SK-N-SH (cell line): ENCODE data around the gene DCAF8. TPM values are rescaled to one million over a fixed set of nuclear protein-coding genes. Genes with fewer than 3 reads are reported as not detected.
A peak's percentile ranks its signal among the peaks of the same experiment; 100 is the strongest.

ENCODE experiments used
- CTCF ChIA-PET: fragments of 300-600, 350-600 bp; formaldehyde crosslinking; extraction: SDS; loops from one replicate; lab custom pipeline; 2021; lab: Yijun Ruan, JAX
- POLR2A ChIA-PET: fragments of 350-600 bp; sonication (Branson Sonifier 250); formaldehyde crosslinking; extraction: SDS; loops from one replicate; lab custom pipeline; 2020; ENCODE audit warnings: antibody characterized with exemption, inconsistent platforms; lab: Yijun Ruan, JAX
- DNase-seq: peaks from one replicate; pipeline ENCODE4 v3.0.0; 2012
- H2AFZ ChIP-seq: fragments of 200-600 bp; sonication (generic); 2 replicates; pipeline ENCODE4 v1.8.1; 2016; ENCODE audit warnings: antibody characterized with exemption, mild to moderate bottlenecking, low read depth
- H3F3A ChIP-seq: fragments of 200-600 bp; sonication (generic); replicated peaks from 2 replicates; pipeline ENCODE3; 2016; ENCODE audit warnings: antibody characterized with exemption, mild to moderate bottlenecking; ENCODE audit not compliant: insufficient read depth
- H3K27ac ChIP-seq, 2 experiments: fragments of 200-500 bp in 1 of 2; fragments of 200-600 bp in 1 of 2; sonication (Bioruptor generic) in 1 of 2; sonication (generic), shearing (Covaris generic) in 1 of 2; 2 replicates each; pipeline versions ENCODE4 v1.5.1 to v1.6.1; 2014 to 2016; ENCODE audit warnings: low read depth in 2 of 2, inconsistent platforms in 1 of 2, low read length in 1 of 2, mild to moderate bottlenecking in 1 of 2, mixed read lengths in 1 of 2
- H3K27me3 ChIP-seq: fragments of 200-600 bp; sonication (generic), shearing (Covaris generic); 2 replicates; pipeline ENCODE4 v1.6.1; 2016; ENCODE audit warnings: mixed run types; ENCODE audit not compliant: insufficient read depth
- H3K36me3 ChIP-seq, 2 experiments: fragments of 200-500 bp in 1 of 2; fragments of 200-600 bp in 1 of 2; sonication (Bioruptor generic) in 1 of 2; sonication (generic) in 1 of 2; replicated peaks in 1 of 2; 2 replicates each; pipeline versions ENCODE3 to v1.5.1; 2014 to 2016; ENCODE audit warnings: low read length in 1 of 2, mild to moderate bottlenecking in 1 of 2; ENCODE audit not compliant: insufficient read depth in 2 of 2, control insufficient read depth in 1 of 2
- H3K4me1 ChIP-seq, 2 experiments: fragments of 200-500 bp in 1 of 2; fragments of 200-600 bp in 1 of 2; sonication (Bioruptor generic) in 1 of 2; sonication (generic), shearing (Covaris generic) in 1 of 2; 2 replicates each; pipeline versions ENCODE4 v1.5.1 to v1.6.1; 2014 to 2016; ENCODE audit warnings: low read depth in 1 of 2, low read length in 1 of 2, mixed run types in 1 of 2; ENCODE audit not compliant: insufficient read depth in 2 of 2, control insufficient read depth in 1 of 2
- H3K4me2 ChIP-seq: fragments of 200-600 bp; sonication (generic), shearing (Covaris generic); 2 replicates; pipeline ENCODE4 v1.6.1; 2017; ENCODE audit warnings: mixed run types
- H3K4me3 ChIP-seq, 2 experiments: fragments of 200-500 bp in 1 of 2; fragments of 200-600 bp in 1 of 2; sonication (Bioruptor generic) in 1 of 2; sonication (generic), shearing (Covaris generic) in 1 of 2; 2 replicates each; pipeline versions ENCODE4 v1.5.1 to v1.8.1; 2014 to 2016; ENCODE audit warnings: low read depth in 2 of 2, inconsistent platforms in 1 of 2, low read length in 1 of 2, mild to moderate bottlenecking in 1 of 2, mixed read lengths in 1 of 2, moderate library complexity in 1 of 2
- H3K79me2 ChIP-seq: fragments of 200-600 bp; sonication (generic); 2 replicates; pipeline ENCODE4 v1.8.1; 2017; ENCODE audit warnings: mild to moderate bottlenecking; ENCODE audit not compliant: insufficient read depth
- H3K9ac ChIP-seq: fragments of 200-600 bp; sonication (generic); 2 replicates; pipeline ENCODE4 v1.6.1; 2017; ENCODE audit warnings: mixed run types
- H3K9me2 ChIP-seq: fragments of 200-600 bp; sonication (generic); 2 replicates; pipeline ENCODE4 v1.6.1; 2017; ENCODE audit warnings: mixed run types
- H3K9me3 ChIP-seq: fragments of 200-600 bp; sonication (generic); 2 replicates; pipeline ENCODE4 v1.6.1; 2017; ENCODE audit warnings: mixed run types, mild to moderate bottlenecking, moderate library complexity
- H4K20me1 ChIP-seq: fragments of 200-600 bp; sonication (generic); 2 replicates; pipeline ENCODE4 v1.6.1; 2017; ENCODE audit warnings: mild to moderate bottlenecking, mixed run types; ENCODE audit not compliant: insufficient read depth
- EP300 ChIP-seq, 2 experiments: IDR thresholded peaks; 2 replicates each; pipeline versions ENCODE4 v1.4.0 to v1.6.1; 2012; ENCODE audit warnings: borderline replicate concordance in 1 of 2, low read depth in 1 of 2, low read length in 1 of 2
- EZH2phosphoT487 ChIP-seq: fragments of 200-600 bp; sonication (generic); IDR thresholded peaks from 2 replicates; pipeline ENCODE4 v1.6.1; 2017; ENCODE audit warnings: low read depth, mixed run types, mild to moderate bottlenecking, antibody characterized with exemption, moderate library complexity, borderline replicate concordance
- FOSL2 ChIP-seq: IDR thresholded peaks from 2 replicates; pipeline ENCODE4 v1.4.0; 2012; ENCODE audit warnings: low read depth, mild to moderate bottlenecking, moderate library complexity, borderline replicate concordance
- FOXJ3 ChIP-seq: sonication (generic); formaldehyde crosslinking; IDR thresholded peaks from 2 replicates; pipeline ENCODE4 v1.5.1; 2020; ENCODE audit warnings: mild to moderate bottlenecking, missing genetic modification reagents
- FOXM1 ChIP-seq: IDR thresholded peaks from 2 replicates; pipeline ENCODE4 v1.4.0; 2012; ENCODE audit warnings: low read depth, mild to moderate bottlenecking
- GATA2 ChIP-seq: sonication (generic); formaldehyde crosslinking; IDR thresholded peaks from 2 replicates; pipeline ENCODE4 v1.5.0; 2020; ENCODE audit warnings: mild to moderate bottlenecking, missing genetic modification reagents
- JUND ChIP-seq: IDR thresholded peaks from 2 replicates; pipeline ENCODE4 v1.4.0; 2012
- NFIC ChIP-seq: IDR thresholded peaks from 2 replicates; pipeline ENCODE4 v1.4.0; 2012; ENCODE audit warnings: borderline replicate concordance
- POLR2AphosphoS5 ChIP-seq: IDR thresholded peaks from 2 replicates; pipeline ENCODE4 v1.6.1; 2012; ENCODE audit warnings: low read depth, low read length
- RAD21 ChIP-seq: IDR thresholded peaks from 2 replicates; pipeline ENCODE4 v1.6.1; 2012; ENCODE audit warnings: mild to moderate bottlenecking, low read length
- RXRA ChIP-seq: IDR thresholded peaks from 2 replicates; pipeline ENCODE4 v1.4.0; 2012; ENCODE audit warnings: low read depth, mild to moderate bottlenecking, borderline replicate concordance
- SMC3 ChIP-seq: IDR thresholded peaks from 2 replicates; pipeline ENCODE4 v1.6.1; 2012; ENCODE audit warnings: low read depth, low read length, improper control_type of control experiment
- TCF12 ChIP-seq: IDR thresholded peaks from 2 replicates; pipeline ENCODE4 v1.4.0; 2012
- TEAD4 ChIP-seq: IDR thresholded peaks from 2 replicates; pipeline ENCODE4 v1.4.0; 2012; ENCODE audit warnings: mild to moderate bottlenecking, borderline replicate concordance; ENCODE audit not compliant: insufficient read depth
- WGBS: methylation state at CpG from one replicate; pipeline ENCODE4 v1.1.6; 2017; ENCODE audit warnings: low lambda C conversion rate; 5-methylcytosine and 5-hydroxymethylcytosine counted together
- polyA plus RNA-seq, 3 experiments: library from polyadenylated mRNA; depleted of rRNA; stranded (reverse); fragments of >200 nt; gene quantifications; 2 replicates each; pipeline ENCODE4 v1.2.3, GENCODE V29; 2012
- TF ChIP-seq, protein P1 (sequence below): IDR thresholded peaks from 2 replicates; pipeline ENCODE4 v1.6.1; 2012; ENCODE audit warnings: mild to moderate bottlenecking, low read depth, low read length, moderate library complexity
- TF ChIP-seq, protein P2 (sequence below): fragments of 150-350 bp; IDR thresholded peaks from 2 replicates; pipeline ENCODE4 v1.6.1; 2016; ENCODE audit warnings: mild to moderate bottlenecking, low read depth, low read length
- TF ChIP-seq, protein P3 (sequence below): IDR thresholded peaks from 2 replicates; pipeline ENCODE4 v1.4.0; 2012; ENCODE audit warnings: low read depth

Gene DCAF8
- polyA plus RNA-seq, 1 of the 3 experiments (the other 2 are of a cell fraction), result 108 TPM

DNA sequence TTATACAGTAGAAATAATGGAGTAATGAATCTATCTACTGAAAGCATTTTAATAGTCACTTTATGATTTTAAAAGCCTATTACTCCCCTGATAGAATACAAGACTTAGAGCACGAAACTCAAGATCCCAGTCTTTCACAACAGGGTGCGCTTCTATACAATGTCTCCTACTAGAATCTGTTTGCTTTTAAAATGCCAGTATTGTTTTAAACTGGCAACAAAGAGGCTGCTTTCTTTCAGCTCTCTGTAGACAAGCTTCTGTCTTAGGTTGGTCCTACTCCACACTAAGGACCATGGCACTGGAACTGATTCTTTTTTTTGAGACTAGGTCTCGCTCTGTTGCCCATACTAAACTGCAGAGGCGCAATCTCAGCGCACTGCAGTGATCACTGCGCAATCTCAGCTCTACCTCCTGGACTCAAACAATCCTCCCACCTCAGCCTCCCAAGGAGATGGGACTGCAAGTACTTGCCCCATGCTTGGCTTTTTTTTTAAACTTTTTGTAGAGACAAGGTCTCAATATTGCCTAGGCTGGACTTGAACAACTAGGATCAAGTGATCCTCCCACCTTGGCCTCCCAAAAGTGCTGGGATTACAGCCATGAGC lies 4.8 kb downstream of the DCAF8 start:
- POLR2A ChIA-PET, result no interaction called here
- Histone ChIP-seq H3K36me3 (peaks cover 0 to 20% of the 10 kb centered on the region in 2 experiments), H3K27me3 (no peaks in the 10 kb centered on the region), H4K20me1 (peaks cover 50% of the 10 kb centered on the region), H3K9me2 (no peaks in the 10 kb centered on the region), H3K9me3 (no peaks in the 10 kb centered on the region), H3K4me1 (peaks cover 16 to 24% of the 10 kb centered on the region in 2 experiments), H2AFZ (no peak overlapping the region), H3K4me2 (no peak overlapping the region), H3F3A (peaks cover 37% of the 10 kb centered on the region), H3K4me3 (no peak overlapping the region)
- 98% methylated on average over 6 of the region's 6 CpGs for WGBS
- no peak for DNase-seq
- CTCF ChIA-PET, result interaction anchor here (0.8 to 26.9 kb wide), 7 partner anchors 15 to 172 kb away, joined by 3 to 293 read pairs (median 4); partner anchors contain the start of gene CASQ1
- TF ChIP-seq FOXM1, result no peak
- TF ChIP-seq RAD21, result no peak
- TF ChIP-seq, protein P1, sequence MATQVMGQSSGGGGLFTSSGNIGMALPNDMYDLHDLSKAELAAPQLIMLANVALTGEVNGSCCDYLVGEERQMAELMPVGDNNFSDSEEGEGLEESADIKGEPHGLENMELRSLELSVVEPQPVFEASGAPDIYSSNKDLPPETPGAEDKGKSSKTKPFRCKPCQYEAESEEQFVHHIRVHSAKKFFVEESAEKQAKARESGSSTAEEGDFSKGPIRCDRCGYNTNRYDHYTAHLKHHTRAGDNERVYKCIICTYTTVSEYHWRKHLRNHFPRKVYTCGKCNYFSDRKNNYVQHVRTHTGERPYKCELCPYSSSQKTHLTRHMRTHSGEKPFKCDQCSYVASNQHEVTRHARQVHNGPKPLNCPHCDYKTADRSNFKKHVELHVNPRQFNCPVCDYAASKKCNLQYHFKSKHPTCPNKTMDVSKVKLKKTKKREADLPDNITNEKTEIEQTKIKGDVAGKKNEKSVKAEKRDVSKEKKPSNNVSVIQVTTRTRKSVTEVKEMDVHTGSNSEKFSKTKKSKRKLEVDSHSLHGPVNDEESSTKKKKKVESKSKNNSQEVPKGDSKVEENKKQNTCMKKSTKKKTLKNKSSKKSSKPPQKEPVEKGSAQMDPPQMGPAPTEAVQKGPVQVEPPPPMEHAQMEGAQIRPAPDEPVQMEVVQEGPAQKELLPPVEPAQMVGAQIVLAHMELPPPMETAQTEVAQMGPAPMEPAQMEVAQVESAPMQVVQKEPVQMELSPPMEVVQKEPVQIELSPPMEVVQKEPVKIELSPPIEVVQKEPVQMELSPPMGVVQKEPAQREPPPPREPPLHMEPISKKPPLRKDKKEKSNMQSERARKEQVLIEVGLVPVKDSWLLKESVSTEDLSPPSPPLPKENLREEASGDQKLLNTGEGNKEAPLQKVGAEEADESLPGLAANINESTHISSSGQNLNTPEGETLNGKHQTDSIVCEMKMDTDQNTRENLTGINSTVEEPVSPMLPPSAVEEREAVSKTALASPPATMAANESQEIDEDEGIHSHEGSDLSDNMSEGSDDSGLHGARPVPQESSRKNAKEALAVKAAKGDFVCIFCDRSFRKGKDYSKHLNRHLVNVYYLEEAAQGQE, result no peak
- TF ChIP-seq, all 33 proteins: peak for 0
- peak overlapping the region in 1 of 2 experiments; percentile 43; a peak in 2 of 4 replicates for H3K27ac ChIP-seq
- peaks cover 81% of the 10 kb centered on the region for H3K79me2 ChIP-seq
- H3K9ac ChIP-seq, result no peak overlapping the region

- peaks cover 16 to 24% of the 10 kb centered on the region in 2 experiments for H3K4me1 ChIP-seq
- no peaks in the 10 kb centered on the region for H3K27me3 ChIP-seq
- peaks cover 0 to 23% of the 10 kb centered on the region in 2 experiments for H3K36me3 ChIP-seq
- peaks cover 58% of the 10 kb centered on the region for H4K20me1 ChIP-seq
- H2AFZ ChIP-seq, result no peak overlapping the region
- H3K79me2 ChIP-seq, result peaks cover 85% of the 10 kb centered on the region
- H3K9me3 ChIP-seq, result no peaks in the 10 kb centered on the region
- peak overlapping the region; percentile 41 to 43 for H3K27ac ChIP-seq
- POLR2A ChIA-PET, result no interaction called here
- CTCF ChIA-PET, result interaction anchor here (0.7 to 26.9 kb wide), 8 partner anchors 9 to 171 kb away, joined by 3 to 293 read pairs (median 4); partner anchors contain the start of gene CASQ1
- no peak overlapping the region for H3K4me2 ChIP-seq
- H3K9me2 ChIP-seq, result no peaks in the 10 kb centered on the region
- peaks cover 42% of the 10 kb centered on the region for H3F3A ChIP-seq
- H3K9ac ChIP-seq, result no peak overlapping the region
- H3K4me3 ChIP-seq, result no peak overlapping the region
- no peak for DNase-seq
- WGBS, result 46% methylated on average over 3 of the region's 3 CpGs
- TF ChIP-seq SMC3 (no peak), FOXJ3 (CRISPR knock-in tag) (no peak), GATA2 (CRISPR knock-in tag) (no peak), TEAD4 (no peak), FOSL2 (peak; percentile 12; the same call in 1 of the 2 replicates), POLR2AphosphoS5 (no peak), TCF12 (peak; percentile 19; the same call in 1 of the 2 replicates), RXRA (no peak), EZH2phosphoT487 (no peak), EP300 (IDR thresholded peaks at IDR 0.05; ENCODE audit: borderline replicate concordance in 1 of 2, low read depth in 1 of 2, low read length in 1 of 2) (no peak), RAD21 (no peak), JUND (peak; percentile 53), NFIC (peak; percentile 71)
- TF ChIP-seq, protein P1, result no peak
- TF ChIP-seq, protein P2, sequence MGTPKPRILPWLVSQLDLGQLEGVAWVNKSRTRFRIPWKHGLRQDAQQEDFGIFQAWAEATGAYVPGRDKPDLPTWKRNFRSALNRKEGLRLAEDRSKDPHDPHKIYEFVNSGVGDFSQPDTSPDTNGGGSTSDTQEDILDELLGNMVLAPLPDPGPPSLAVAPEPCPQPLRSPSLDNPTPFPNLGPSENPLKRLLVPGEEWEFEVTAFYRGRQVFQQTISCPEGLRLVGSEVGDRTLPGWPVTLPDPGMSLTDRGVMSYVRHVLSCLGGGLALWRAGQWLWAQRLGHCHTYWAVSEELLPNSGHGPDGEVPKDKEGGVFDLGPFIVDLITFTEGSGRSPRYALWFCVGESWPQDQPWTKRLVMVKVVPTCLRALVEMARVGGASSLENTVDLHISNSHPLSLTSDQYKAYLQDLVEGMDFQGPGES, result no peak
- TF ChIP-seq, protein P3, sequence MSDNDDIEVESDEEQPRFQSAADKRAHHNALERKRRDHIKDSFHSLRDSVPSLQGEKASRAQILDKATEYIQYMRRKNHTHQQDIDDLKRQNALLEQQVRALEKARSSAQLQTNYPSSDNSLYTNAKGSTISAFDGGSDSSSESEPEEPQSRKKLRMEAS, result no peak
Observed at GRCh38 chr1:160256396-160257046, 5.8 kb downstream of the DCAF8 start.
